HEK293T (cell line): ENCODE results near the gene PRR15L.

Source experiments
- FOXK2 ChIP-seq: fragments of 450-650 bp; IDR thresholded peaks from 2 replicates; pipeline ENCODE4 v1.6.1; 2016; ENCODE audit warnings: mild to moderate bottlenecking
- SUZ12 ChIP-seq: fragments of 450-650 bp; IDR thresholded peaks from 2 replicates; pipeline ENCODE4 v1.6.1; 2016; ENCODE audit warnings: mild to moderate bottlenecking
- TARDBP ChIP-seq: fragments of 450-650 bp; IDR thresholded peaks from 2 replicates; pipeline ENCODE4 v1.6.1; 2016

- TF ChIP-seq FOXK2 = no peak
- TF ChIP-seq TARDBP = no peak
- TF ChIP-seq SUZ12 = no peak
These were observed 10.7 kb downstream of the PRR15L start for GRCh38 chr17:47946929-47947397.
